HEK293T (cell line): ENCODE data around the gene MT1F.

Source experiments
- ARNT ChIP-seq: fragments of 450-650 bp; IDR thresholded peaks from 2 replicates; pipeline ENCODE4 v1.6.1; 2017; ENCODE audit warnings: mild to moderate bottlenecking
- BHLHE40 ChIP-seq: fragments of 450-650 bp; IDR thresholded peaks from 2 replicates; pipeline ENCODE4 v1.6.1; 2016; ENCODE audit warnings: mild to moderate bottlenecking, moderate library complexity, borderline replicate concordance
- FOXK2 ChIP-seq: fragments of 450-650 bp; IDR thresholded peaks from 2 replicates; pipeline ENCODE4 v1.6.1; 2016; ENCODE audit warnings: mild to moderate bottlenecking
- FOXM1 ChIP-seq: fragments of 450-650 bp; IDR thresholded peaks from 2 replicates; pipeline ENCODE4 v1.6.1; 2017; ENCODE audit warnings: mild to moderate bottlenecking, borderline replicate concordance
- LEF1 ChIP-seq: fragments of 450-650 bp; IDR thresholded peaks from 2 replicates; pipeline ENCODE4 v1.6.1; 2017; ENCODE audit warnings: mild to moderate bottlenecking, borderline replicate concordance
- PKNOX1 ChIP-seq: fragments of 450-650 bp; IDR thresholded peaks from 2 replicates; pipeline ENCODE4 v1.6.1; 2016
- SP1 ChIP-seq: fragments of 450-650 bp; IDR thresholded peaks from 2 replicates; pipeline ENCODE4 v1.6.1; 2017
- TARDBP ChIP-seq: fragments of 450-650 bp; IDR thresholded peaks from 2 replicates; pipeline ENCODE4 v1.6.1; 2016
- ZNF384 ChIP-seq: fragments of 450-650 bp; IDR thresholded peaks from 2 replicates; pipeline ENCODE4 v1.6.1; 2016

GRCh38 chr16:56689171-56689570 is 31.4 kb downstream of the MT1F start:
- no peak for TF ChIP-seq BHLHE40
- no peak for TF ChIP-seq FOXK2
- no peak for TF ChIP-seq ARNT
- no peak for TF ChIP-seq TARDBP
- no peak for TF ChIP-seq FOXM1
- no peak for TF ChIP-seq LEF1
- no peak for TF ChIP-seq SP1
- no peak for TF ChIP-seq ZNF384
- no peak for TF ChIP-seq PKNOX1
